Measurements from ENCODE around the gene BRPF1. TPM values are rescaled to one million over a fixed set of nuclear protein-coding genes. Genes with fewer than 3 reads are reported as not detected.

The BRPF1 gene
- total RNA-seq, 1 donor = 40.9 TPM

DNA sequence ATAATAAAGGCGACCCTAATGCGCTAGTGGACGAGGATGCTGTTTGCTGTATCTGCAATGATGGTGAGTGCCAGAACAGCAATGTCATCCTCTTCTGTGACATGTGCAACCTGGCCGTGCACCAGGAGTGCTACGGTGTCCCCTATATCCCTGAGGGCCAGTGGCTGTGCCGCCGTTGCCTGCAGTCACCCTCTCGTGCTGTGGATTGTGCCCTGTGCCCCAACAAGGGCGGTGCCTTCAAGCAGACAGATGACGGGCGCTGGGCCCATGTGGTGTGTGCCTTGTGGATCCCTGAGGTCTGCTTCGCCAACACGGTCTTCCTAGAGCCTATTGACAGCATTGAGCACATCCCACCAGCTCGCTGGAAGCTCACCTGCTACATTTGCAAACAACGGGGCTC, 7.6 kb downstream of the BRPF1 start:
- no peaks in the 10 kb centered on the region for H3K27me3 ChIP-seq (ENCODE audit: insufficient read depth, low read length)
- peaks cover 13% of the 10 kb centered on the region for H3K4me1 ChIP-seq (ENCODE audit: insufficient read depth, low read length)

DNA sequence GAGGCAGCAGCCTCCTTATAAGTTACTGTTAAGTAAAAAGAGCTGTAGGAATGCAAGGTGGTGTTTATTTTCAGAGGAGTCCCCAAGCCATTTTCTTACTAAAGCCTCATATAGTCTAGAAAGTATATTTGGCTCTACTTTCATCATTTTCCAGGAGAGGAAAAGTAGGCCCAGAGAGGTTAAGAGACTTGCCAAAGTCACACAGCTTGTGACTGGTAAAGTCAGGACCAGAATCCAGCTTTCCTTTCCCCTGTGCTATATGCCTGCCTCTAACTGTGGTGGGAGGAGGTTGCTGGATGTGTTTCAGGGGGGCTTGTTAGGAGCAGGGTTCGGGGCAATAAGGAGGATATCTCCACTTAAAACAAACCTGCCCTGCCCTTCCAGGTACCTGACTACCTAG, 11.0 kb downstream of the BRPF1 start:
- H3K4me1 ChIP-seq (ENCODE audit: insufficient read depth, low read length) = no peaks in the 10 kb centered on the region
- H3K4me3 ChIP-seq (ENCODE audit: low read length) = no peak overlapping the region
- no peaks in the 10 kb centered on the region for H3K27me3 ChIP-seq (ENCODE audit: insufficient read depth, low read length)
- no peaks in the 10 kb centered on the region for H3K9me3 ChIP-seq (ENCODE audit: low read depth, low read length)

More for the DNA sequence above, 7.6 kb downstream of the BRPF1 start:
- no peaks in the 10 kb centered on the region for H3K9me3 ChIP-seq (ENCODE audit: low read depth, low read length)
- H3K4me3 ChIP-seq (ENCODE audit: low read length) = no peak overlapping the region

DNA sequence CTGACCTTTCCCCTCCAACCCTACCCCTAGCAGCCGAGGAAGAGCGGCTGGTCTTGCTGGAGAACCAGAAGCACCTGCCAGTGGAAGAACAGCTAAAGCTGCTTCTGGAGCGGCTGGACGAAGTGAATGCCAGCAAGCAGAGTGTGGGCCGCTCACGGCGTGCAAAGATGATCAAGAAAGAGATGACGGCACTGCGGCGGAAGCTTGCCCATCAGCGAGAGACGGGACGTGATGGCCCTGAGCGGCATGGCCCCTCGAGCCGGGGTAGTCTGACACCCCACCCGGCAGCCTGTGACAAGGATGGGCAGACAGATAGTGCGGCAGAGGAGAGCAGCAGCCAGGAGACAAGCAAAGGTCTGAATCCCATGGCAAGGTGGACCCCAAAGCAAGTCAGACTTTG, 12.0 kb downstream of the BRPF1 start:
- H3K27me3 ChIP-seq (ENCODE audit: insufficient read depth, low read length) = no peaks in the 10 kb centered on the region
- H3K9me3 ChIP-seq (ENCODE audit: low read depth, low read length) = no peaks in the 10 kb centered on the region
- no peaks in the 10 kb centered on the region for H3K4me1 ChIP-seq (ENCODE audit: insufficient read depth, low read length)
- H3K4me3 ChIP-seq (ENCODE audit: low read length) = no peak overlapping the region

DNA sequence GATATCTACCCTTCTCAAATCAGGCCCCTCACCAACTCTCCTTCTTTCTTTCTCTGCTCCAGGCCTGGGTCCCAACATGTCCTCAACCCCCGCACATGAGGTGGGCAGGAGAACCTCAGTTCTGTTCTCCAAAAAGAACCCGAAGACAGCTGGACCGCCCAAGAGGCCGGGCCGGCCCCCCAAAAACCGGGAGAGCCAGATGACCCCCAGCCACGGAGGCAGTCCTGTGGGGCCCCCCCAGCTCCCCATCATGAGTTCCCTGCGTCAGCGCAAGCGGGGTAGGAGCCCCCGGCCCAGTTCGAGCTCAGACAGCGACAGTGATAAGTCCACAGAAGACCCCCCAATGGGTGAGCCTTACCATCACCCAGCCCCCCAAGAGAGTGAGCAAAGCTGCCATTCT, 12.6 kb downstream of the BRPF1 start:
- H3K4me1 ChIP-seq (ENCODE audit: insufficient read depth, low read length) = peaks cover 3% of the 10 kb centered on the region
- H3K27me3 ChIP-seq (ENCODE audit: insufficient read depth, low read length) = no peaks in the 10 kb centered on the region
- no peaks in the 10 kb centered on the region for H3K9me3 ChIP-seq (ENCODE audit: low read depth, low read length)
- H3K4me3 ChIP-seq (ENCODE audit: low read length) = no peak overlapping the region

DNA sequence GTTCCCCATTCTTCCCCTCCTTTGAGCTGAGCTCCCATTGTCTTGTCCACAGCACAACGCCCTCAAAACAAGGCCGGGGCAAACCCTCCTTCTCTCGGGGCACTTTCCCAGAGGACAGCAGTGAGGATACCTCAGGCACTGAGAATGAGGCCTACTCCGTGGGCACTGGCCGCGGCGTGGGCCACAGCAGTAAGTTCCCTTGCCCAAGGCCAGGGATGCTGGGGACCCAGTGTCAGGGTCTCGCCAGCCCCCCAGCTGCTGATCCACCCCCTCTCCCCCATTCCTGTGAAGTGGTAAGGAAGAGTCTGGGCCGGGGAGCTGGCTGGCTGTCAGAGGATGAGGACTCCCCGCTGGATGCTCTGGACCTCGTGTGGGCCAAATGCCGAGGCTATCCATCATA, 14.0 kb downstream of the BRPF1 start:
- Histone ChIP-seq H3K9me3 (ENCODE audit: low read depth, low read length) (no peaks in the 10 kb centered on the region), H3K4me1 (ENCODE audit: insufficient read depth, low read length) (peaks cover 11% of the 10 kb centered on the region), H3K4me3 (ENCODE audit: low read length) (no peak overlapping the region), H3K27me3 (ENCODE audit: insufficient read depth, low read length) (no peaks in the 10 kb centered on the region)

DNA sequence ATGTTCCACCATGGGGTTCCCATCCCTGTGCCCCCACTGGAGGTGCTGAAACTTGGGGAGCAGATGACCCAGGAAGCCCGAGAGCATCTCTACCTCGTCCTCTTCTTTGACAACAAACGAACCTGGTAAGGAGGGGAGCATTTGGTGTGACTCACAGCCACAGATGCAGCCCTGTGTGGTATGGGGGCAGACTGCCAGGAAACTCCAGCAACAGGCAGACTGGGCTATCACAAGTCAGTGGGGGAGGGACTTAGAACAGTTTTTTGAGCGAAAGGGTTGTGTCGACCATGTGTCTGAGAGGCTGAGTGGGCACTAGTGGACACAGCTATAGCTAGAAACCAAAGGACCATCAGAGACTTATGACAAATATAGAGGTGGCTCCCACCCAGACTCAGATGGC, 14.8 kb downstream of the BRPF1 start:
- Histone ChIP-seq H3K4me3 (ENCODE audit: low read length) (no peak overlapping the region), H3K4me1 (ENCODE audit: insufficient read depth, low read length) (peaks cover 19% of the 10 kb centered on the region), H3K9me3 (ENCODE audit: low read depth, low read length) (no peaks in the 10 kb centered on the region)

DNA sequence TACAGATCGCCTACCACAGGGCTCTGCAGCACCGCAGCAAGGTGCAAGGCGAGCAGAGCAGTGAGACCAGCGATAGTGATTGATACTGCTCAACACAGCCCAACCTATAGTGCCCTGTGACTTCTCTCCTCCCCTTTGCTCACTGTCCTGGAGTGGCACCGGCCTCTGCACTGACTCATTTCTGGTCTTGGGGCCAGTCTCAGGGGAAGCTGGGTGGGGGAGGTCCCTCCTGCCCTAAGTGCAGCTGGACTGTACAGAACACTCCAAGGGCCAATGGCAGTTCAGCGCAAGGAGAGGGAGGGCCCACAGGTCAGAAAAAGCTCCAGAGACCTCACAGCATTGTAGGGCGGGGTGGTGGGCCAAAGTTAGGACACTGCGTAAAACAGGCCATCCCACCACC, 15.7 kb downstream of the BRPF1 start:
- H3K4me1 ChIP-seq (ENCODE audit: insufficient read depth, low read length) = peaks cover 27% of the 10 kb centered on the region
- H3K4me3 ChIP-seq (ENCODE audit: low read length) = no peak overlapping the region
- no peaks in the 10 kb centered on the region for H3K9me3 ChIP-seq (ENCODE audit: low read depth, low read length)
- H3K27me3 ChIP-seq (ENCODE audit: insufficient read depth, low read length) = no peaks in the 10 kb centered on the region

More for the DNA sequence above, 14.8 kb downstream of the BRPF1 start:
- no peaks in the 10 kb centered on the region for H3K27me3 ChIP-seq (ENCODE audit: insufficient read depth, low read length)

DNA sequence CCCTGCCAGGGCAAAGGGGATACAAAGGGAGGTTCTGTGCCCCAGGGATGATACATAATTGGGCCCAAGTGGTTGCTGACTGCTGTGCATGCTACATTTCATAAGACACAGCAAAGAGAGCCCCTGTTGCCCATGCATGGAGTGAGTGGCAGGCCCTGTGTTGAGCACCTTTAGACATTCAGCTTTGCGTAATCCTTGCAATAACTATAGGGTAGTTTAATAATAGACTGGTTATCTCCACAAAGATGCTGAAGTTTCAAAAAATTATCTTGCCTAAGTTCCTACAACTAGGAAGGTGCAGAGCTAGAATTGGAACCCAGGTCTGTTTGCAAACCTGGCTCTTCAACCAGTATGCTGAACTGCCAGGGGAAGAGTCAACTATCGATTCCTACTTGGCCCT, 16.5 kb downstream of the BRPF1 start:
- Histone ChIP-seq H3K4me3 (ENCODE audit: low read length) (no peak overlapping the region), H3K27me3 (ENCODE audit: insufficient read depth, low read length) (no peaks in the 10 kb centered on the region), H3K9me3 (ENCODE audit: low read depth, low read length) (no peaks in the 10 kb centered on the region), H3K4me1 (ENCODE audit: insufficient read depth, low read length) (peaks cover 29% of the 10 kb centered on the region)

DNA sequence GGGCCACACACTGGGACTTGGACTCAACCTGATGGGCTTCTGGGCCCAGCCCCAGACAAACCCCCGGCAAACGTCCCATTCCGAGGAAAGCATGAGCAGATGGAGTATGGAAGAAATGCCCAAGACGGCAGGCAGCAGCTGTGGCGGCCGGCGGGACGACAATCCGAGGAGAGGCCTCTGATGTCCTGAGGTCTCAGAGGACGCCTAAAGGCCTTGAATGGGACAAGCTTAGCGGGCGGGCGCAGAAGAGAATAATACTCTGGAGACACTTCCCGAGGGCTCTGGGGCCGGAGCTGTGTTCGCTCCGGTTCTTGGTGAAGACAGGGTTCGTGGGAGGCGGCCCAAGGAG, 17.7 kb downstream of the BRPF1 start:
- Histone ChIP-seq H3K4me1 (ENCODE audit: insufficient read depth, low read length) (peaks cover 32% of the 10 kb centered on the region), H3K27me3 (ENCODE audit: insufficient read depth, low read length) (no peaks in the 10 kb centered on the region), H3K9me3 (ENCODE audit: low read depth, low read length) (no peaks in the 10 kb centered on the region), H3K4me3 (ENCODE audit: low read length) (peak overlapping the region; percentile 58)

DNA sequence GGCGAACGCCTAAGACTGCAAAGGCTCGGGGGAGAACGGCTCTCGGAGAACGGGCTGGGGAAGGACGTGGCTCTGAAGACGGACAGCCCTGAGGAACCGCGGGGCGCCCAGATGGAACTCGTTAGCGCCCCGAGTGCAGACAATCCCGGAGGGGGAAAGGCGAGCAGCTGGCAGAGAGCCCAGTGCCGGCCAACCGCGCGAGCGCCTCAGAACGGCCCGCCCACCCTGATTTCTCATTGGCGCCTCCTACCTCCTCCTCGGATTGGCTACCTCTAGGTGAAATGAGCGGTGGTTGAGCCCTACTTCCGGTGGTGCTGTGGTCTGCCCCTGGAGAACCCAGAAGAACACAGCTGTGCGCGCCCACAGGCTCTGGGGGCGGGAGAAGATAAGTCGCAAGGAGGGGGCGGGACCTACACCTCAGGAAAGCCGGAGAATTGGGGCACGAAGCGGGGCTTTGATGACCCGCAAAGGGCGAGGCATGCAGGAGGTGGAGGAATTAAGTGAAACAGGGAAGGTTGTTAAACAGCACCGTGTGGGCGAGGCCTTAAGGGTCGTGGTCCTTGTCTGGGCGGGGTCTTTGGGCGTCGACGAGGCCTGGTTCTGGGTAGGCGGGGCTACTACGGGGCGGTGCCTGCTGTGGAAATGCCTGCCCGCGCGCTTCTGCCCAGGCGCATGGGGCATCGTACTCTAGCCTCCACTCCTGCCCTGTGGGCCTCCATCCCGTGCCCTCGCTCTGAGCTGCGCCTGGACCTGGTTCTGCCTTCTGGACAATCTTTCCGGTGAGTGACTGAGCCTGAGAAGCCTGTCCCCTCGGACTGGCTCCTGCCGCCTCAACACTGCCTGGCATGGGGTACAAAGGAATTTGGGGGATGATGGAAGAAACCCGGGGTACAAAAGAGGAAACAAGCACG, 18.4 kb downstream of the BRPF1 start, which contains the start of gene OGG1:
TSS of gene OGG1 (plus strand) at position 308 of the 911 bp plus-strand sequence. CDS start at position 643, 335 bp downstream.
- Histone ChIP-seq H3K4me1 (ENCODE audit: insufficient read depth, low read length) (peaks cover 38% of the 10 kb centered on the region), H3K9me3 (ENCODE audit: low read depth, low read length) (no peaks in the 10 kb centered on the region), H3K4me3 (ENCODE audit: low read length) (peak within 1 kb of the TSS; percentile 58), H3K27me3 (ENCODE audit: insufficient read depth, low read length) (no peaks in the 10 kb centered on the region)

DNA sequence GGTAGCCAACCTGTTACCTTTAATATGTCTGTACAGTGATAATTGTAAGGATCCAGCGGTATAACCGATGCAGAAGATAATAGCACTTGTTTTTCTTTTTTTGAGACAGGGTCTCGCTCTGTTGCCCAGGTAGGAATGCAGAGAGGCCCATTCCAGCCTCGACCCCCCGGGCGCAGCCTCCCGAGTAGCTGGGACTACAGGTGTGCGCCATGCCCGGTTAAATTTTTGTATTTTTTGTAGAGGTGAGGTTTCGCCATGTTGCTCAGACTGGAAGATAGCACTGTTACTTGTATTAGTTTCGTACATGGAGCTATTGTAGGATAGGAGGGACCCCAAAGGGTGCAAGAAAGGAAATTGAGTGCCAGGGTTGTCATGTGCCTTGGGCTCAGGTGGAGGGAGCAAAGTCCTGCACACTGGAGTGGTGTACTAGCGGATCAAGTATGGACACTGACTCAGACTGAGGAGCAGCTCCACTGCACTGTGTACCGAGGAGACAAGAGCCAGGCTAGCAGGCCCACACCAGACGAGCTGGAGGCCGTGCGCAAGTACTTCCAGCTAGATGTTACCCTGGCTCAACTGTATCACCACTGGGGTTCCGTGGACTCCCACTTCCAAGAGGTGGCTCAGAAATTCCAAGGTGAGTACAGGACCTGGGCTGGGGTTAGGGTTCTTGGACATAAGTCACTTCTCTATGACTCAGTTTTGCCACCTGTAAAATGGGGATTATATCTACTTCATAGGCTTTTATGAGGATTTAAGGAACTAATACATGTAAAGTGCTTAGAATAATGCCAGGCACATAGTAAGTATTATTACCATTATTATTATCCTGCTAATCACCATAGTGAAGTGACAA, 19.2 kb downstream of the BRPF1 start:
- Histone ChIP-seq H3K9me3 (ENCODE audit: low read depth, low read length) (no peaks in the 10 kb centered on the region), H3K4me1 (ENCODE audit: insufficient read depth, low read length) (peaks cover 45% of the 10 kb centered on the region), H3K4me3 (ENCODE audit: low read length) (peak overlapping the region; percentile 58), H3K27me3 (ENCODE audit: insufficient read depth, low read length) (no peaks in the 10 kb centered on the region)

DNA sequence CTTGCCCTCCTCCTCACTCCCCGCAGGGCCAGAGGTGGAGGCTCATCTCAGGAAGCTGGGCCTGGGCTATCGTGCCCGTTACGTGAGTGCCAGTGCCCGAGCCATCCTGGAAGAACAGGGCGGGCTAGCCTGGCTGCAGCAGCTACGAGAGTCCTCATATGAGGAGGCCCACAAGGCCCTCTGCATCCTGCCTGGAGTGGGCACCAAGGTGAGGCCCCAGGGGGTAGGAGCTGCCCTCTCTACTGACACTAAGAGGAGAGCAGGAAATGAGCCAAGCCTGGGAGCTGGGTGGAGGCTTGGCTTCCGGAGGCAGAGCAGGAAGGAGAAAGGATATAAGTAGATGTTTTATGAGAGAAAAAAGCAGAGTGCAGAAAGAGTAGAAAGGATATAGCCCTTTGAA, 23.1 kb downstream of the BRPF1 start:
- no peaks in the 10 kb centered on the region for H3K9me3 ChIP-seq (ENCODE audit: low read depth, low read length)
- no peak overlapping the region for H3K4me3 ChIP-seq (ENCODE audit: low read length)
- peaks cover 38% of the 10 kb centered on the region for H3K4me1 ChIP-seq (ENCODE audit: insufficient read depth, low read length)
- H3K27me3 ChIP-seq (ENCODE audit: insufficient read depth, low read length) = no peaks in the 10 kb centered on the region

DNA sequence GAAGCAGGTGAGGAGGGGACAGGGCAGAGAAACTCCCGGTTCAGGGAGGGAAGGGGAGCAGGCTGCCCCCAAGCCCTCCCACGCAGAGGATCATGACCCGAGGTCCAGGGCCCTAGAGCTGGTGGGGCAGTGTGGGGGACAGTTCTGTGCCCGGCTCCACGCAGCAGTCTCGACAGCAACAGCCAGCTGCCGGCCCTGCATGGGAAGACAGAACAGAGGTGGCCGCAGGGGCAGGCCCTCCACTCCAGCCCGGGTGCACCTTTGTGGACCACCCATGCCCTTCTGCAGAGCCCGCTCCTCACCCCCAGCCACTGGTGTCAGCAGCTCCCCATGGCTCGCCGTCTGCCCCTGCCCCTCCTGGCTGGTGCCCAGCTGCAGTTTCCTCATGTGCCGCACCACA, 25.9 kb downstream of the BRPF1 start:
- Histone ChIP-seq H3K9me3 (ENCODE audit: low read depth, low read length) (no peaks in the 10 kb centered on the region), H3K27me3 (ENCODE audit: insufficient read depth, low read length) (no peaks in the 10 kb centered on the region), H3K4me1 (ENCODE audit: insufficient read depth, low read length) (peaks cover 16% of the 10 kb centered on the region), H3K4me3 (ENCODE audit: low read length) (no peak overlapping the region)

DNA sequence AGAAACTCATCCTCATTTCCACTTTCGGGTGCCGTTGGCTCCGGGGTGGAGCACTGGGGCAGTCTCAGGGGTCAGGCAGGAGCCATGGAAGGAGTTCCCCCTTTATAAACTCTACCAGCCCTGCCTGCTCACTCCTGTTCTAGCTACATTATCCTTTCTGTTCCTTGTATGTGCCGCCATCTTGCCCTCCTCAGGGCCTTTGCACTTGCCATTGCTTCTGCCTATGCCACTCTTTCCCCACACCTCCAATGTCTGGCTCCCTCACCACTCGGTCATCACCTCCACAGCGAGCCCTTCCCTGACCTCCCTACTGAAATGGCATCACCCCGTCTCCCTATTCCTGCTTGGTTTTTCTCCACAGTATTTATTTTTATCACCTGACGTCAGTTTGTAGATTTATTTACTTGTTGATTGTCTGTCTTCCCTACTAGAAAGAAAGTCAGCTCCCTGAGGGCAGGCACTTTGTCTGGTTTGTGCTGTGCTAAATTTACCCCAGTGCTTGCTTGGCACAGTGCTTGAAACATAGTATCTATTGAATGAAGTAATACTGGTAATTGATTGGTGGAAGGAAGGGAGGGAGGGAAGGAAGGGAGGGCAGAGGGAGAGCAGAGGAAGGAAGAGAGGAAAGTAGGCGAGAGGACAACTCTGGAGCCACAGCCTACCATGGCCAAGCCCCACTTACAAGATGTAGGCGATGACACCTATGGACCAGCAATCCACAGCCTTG, 29.4 kb downstream of the BRPF1 start:
- H3K27me3 ChIP-seq (ENCODE audit: insufficient read depth, low read length) = no peaks in the 10 kb centered on the region
- no peak overlapping the region for H3K4me3 ChIP-seq (ENCODE audit: low read length)
- no peaks in the 10 kb centered on the region for H3K4me1 ChIP-seq (ENCODE audit: insufficient read depth, low read length)
- no peaks in the 10 kb centered on the region for H3K9me3 ChIP-seq (ENCODE audit: low read depth, low read length)

DNA sequence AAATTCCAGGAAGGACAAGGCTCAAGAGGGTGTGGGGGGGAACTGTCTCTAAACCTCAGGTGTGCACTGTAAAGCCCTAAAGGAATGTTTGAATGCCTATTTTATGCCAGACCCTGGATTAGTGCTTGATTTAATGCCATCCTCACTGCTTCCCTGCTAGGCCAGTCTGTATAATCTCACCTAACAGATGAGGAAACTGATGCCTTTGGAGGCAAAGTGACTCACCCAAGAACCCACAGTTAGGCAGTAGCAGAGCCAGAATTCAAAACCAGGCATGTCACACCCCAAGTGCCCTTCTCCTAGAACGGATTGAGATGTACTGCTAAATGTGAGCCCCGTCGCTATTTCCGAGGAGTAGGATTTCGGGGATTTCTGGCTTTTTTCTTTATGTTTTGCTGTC, 30.4 kb downstream of the BRPF1 start:
- Histone ChIP-seq H3K4me1 (ENCODE audit: insufficient read depth, low read length) (peaks cover 6% of the 10 kb centered on the region), H3K27me3 (ENCODE audit: insufficient read depth, low read length) (no peaks in the 10 kb centered on the region), H3K9me3 (ENCODE audit: low read depth, low read length) (no peaks in the 10 kb centered on the region), H3K4me3 (ENCODE audit: low read length) (no peak overlapping the region)
